Gastroesophageal sphincter (tissue), 4 donors: ENCODE data around the gene EXOC4. TPM values are rescaled to one million over a fixed set of nuclear protein-coding genes. Genes with fewer than 3 reads are reported as not detected.

ENCODE experiments used
- ATAC-seq: fragments of 150-250 bp; one replicate; pipeline ENCODE4 v1.9.1; 2016; ENCODE audit warnings: mild to moderate bottlenecking, moderate library complexity
- H3K27ac ChIP-seq, 4 donors: fragments of 200-600 bp; sonication (generic) in 3 of 4; 1 replicate in 3 of 4; 2 replicates in 1 of 4; pipeline ENCODE4 v1.5.1; 2016 to 2019
- H3K27me3 ChIP-seq: fragments of 200-600 bp; sonication (generic); one replicate; pipeline ENCODE4 v1.5.1; 2019
- H3K36me3 ChIP-seq, 2 donors: fragments of 200-600 bp; sonication (generic); one replicate each; pipeline ENCODE4 v1.5.1; 2019; ENCODE audit warnings: control low read depth in 1 of 2
- H3K4me1 ChIP-seq, 3 donors: fragments of 200-600 bp; sonication (generic); 1 replicate in 2 of 3; 2 replicates in 1 of 3; pipeline ENCODE4 v1.5.1; 2016 to 2019; ENCODE audit warnings: control low read depth in 2 of 3
- H3K4me3 ChIP-seq, 2 donors: fragments of 200-600 bp; sonication (generic); one replicate each; pipeline ENCODE4 v1.5.1; 2019; ENCODE audit warnings: mild to moderate bottlenecking in 1 of 2, moderate library complexity in 1 of 2
- H3K9me3 ChIP-seq, 3 donors: fragments of 200-600 bp; sonication (generic); one replicate each; pipeline ENCODE4 v1.5.1; 2017 to 2019; ENCODE audit warnings: control low read depth in 2 of 3
- CTCF ChIP-seq, 4 experiments: fragments of 200-600 bp in 2 of 4; fragments of 450-650 bp in 2 of 4; sonication (generic) in 1 of 4; IDR thresholded peaks; one replicate each; pipeline ENCODE4 v1.5.1; 2017 to 2019; ENCODE audit warnings: antibody characterized with exemption in 4 of 4, mild to moderate bottlenecking in 2 of 4, moderate library complexity in 2 of 4
- EP300 ChIP-seq: sonication (generic); formaldehyde crosslinking; IDR thresholded peaks from one replicate; pipeline ENCODE4 v1.6.1; 2017; ENCODE audit warnings: antibody characterized with exemption, mild to moderate bottlenecking
- POLR2A ChIP-seq, 2 donors: fragments of 450-650 bp; IDR thresholded peaks; one replicate each; pipeline ENCODE4 v1.6.1; 2017; ENCODE audit warnings: antibody characterized with exemption in 2 of 2, mild to moderate bottlenecking in 2 of 2, moderate library complexity in 1 of 2
- POLR2AphosphoS5 ChIP-seq: sonication (generic); formaldehyde crosslinking; IDR thresholded peaks from one replicate; pipeline ENCODE4 v1.6.1; 2017; ENCODE audit warnings: antibody characterized with exemption
- whole genome bisulfite sequencing, 2 donors: methylation state at CpG; one replicate each; pipeline ENCODE4 v1.1.5; 2018; ENCODE audit warnings: low coverage in 1 of 2; 5-methylcytosine and 5-hydroxymethylcytosine counted together
- total RNA-seq, 4 donors: library from RNA; depleted of rRNA; stranded (reverse); fragments of >200 nt; gene quantifications; one replicate each; pipeline ENCODE4 v1.1.0, GENCODE V29; 2016

The EXOC4 gene
- total RNA-seq, 4 donors from 2014 or later, result 46.3 to 85.8 (median 51.9) TPM

GRCh38 chr7:133542209-133542780 is 289.4 kb downstream of the EXOC4 start:
- H3K4me1 ChIP-seq, result no peaks in the 10 kb centered on the region
- ATAC-seq, result no peak
- no peak overlapping the region for H3K27ac ChIP-seq
- H3K9me3 ChIP-seq, result no peaks in the 10 kb centered on the region
- H3K27me3 ChIP-seq, result no peaks in the 10 kb centered on the region
- no peak overlapping the region for H3K4me3 ChIP-seq
- TF ChIP-seq POLR2A (IDR thresholded peaks at IDR 0.05), result no peak
- TF ChIP-seq CTCF (IDR thresholded peaks at IDR 0.05), result no peak
- TF ChIP-seq POLR2AphosphoS5, result no peak
- H3K36me3 ChIP-seq, result no peaks in the 10 kb centered on the region

GRCh38 chr7:133543657-133544056 is 290.8 kb downstream of the EXOC4 start:
- WGBS, 2 donors, result 80 to 85% methylated on average over 1 to 3 of the region's 3 CpGs
- TF ChIP-seq EP300 (no peak), POLR2A (IDR thresholded peaks at IDR 0.05) (no peak), POLR2AphosphoS5 (no peak), CTCF (IDR thresholded peaks at IDR 0.05) (no peak)
- ATAC-seq, result no peak

DNA sequence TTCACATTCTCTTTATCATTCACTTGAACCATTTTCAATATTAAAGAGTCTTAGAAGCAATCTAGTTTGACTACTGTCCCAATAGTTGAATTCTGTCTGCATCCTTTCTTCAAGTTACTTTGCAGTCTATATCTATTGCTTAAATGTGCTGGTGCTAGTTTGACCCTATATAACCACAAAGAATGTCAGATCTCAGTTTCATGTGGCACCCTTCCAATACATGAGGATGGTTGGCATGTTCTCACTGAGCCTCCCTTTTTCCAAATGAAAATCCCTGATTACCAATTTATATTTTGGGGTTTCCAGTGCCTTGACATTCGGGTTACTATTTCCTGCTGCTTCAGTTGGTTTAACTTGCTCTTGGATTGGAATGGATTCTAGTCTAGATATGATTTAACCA is 292.7 kb downstream of the EXOC4 start:
- H3K27me3 ChIP-seq, result no peaks in the 10 kb centered on the region
- no peaks in the 10 kb centered on the region for H3K36me3 ChIP-seq
- 100% methylated on average over 1 of the region's 1 CpG for WGBS, 2 donors
- H3K4me1 ChIP-seq, result peaks cover 0 to 12% (median 0%) of the 10 kb centered on the region in 3 donors
- H3K9me3 ChIP-seq, result no peaks in the 10 kb centered on the region
- no peak for ATAC-seq
- TF ChIP-seq CTCF (IDR thresholded peaks at IDR 0.05) (no peak), POLR2A (IDR thresholded peaks at IDR 0.05) (no peak), POLR2AphosphoS5 (no peak), EP300 (no peak)
- no peak overlapping the region for H3K4me3 ChIP-seq
- no peak overlapping the region for H3K27ac ChIP-seq

More at GRCh38 chr7:133543657-133544056, 290.8 kb downstream of the EXOC4 start:
- Histone ChIP-seq H3K27me3 (no peaks in the 10 kb centered on the region), H3K4me3 (no peak overlapping the region), H3K4me1 (no peaks in the 10 kb centered on the region), H3K27ac (no peak overlapping the region), H3K9me3 (no peaks in the 10 kb centered on the region), H3K36me3 (no peaks in the 10 kb centered on the region)

- Histone ChIP-seq H3K9me3 (no peaks in the 10 kb centered on the region), H3K4me3 (no peak overlapping the region), H3K4me1 (peaks cover 0 to 12% (median 0%) of the 10 kb centered on the region in 3 donors), H3K27ac (no peak overlapping the region), H3K27me3 (no peaks in the 10 kb centered on the region), H3K36me3 (no peaks in the 10 kb centered on the region)
- TF ChIP-seq CTCF (IDR thresholded peaks at IDR 0.05) (no peak), POLR2A (IDR thresholded peaks at IDR 0.05) (no peak), POLR2AphosphoS5 (no peak), EP300 (no peak)
- 82 to 88% methylated on average over 4 of the region's 4 CpGs for WGBS, 2 donors
- ATAC-seq, result no peak
These were observed 295.1 kb downstream of the EXOC4 start for GRCh38 chr7:133547981-133548380.

GRCh38 chr7:133549633-133550032 is 296.8 kb downstream of the EXOC4 start:
- Histone ChIP-seq H3K36me3 (no peaks in the 10 kb centered on the region), H3K4me1 (peaks cover 0 to 12% (median 0%) of the 10 kb centered on the region in 3 donors), H3K9me3 (no peaks in the 10 kb centered on the region), H3K27me3 (no peaks in the 10 kb centered on the region), H3K27ac (no peak overlapping the region), H3K4me3 (no peak overlapping the region)
- 59 to 60% methylated on average over 1 of the region's 1 CpG for WGBS, 2 donors
- no peak for ATAC-seq
- no peak for TF ChIP-seq POLR2A (IDR thresholded peaks at IDR 0.05)
- TF ChIP-seq POLR2AphosphoS5, result no peak
- no peak for TF ChIP-seq EP300
